HG03108 (cell line): ENCODE data around the gene MESD.
"Not testable (repeated sequence)": the region's sequence is repeated elsewhere in the genome, so short reads cannot be mapped to it uniquely, and the experiment has no call there.

Source experiments
- ATAC-seq: cut with Tn5 transposase; IDR thresholded peaks from one replicate; pipeline ENCODE4 v1.9.1; 2021; ENCODE audit warnings: moderate library complexity; ENCODE audit not compliant: unreplicated experiment

The MESD gene

GRCh38 chr15:80966431-80967197 lies 23.0 kb downstream of the MESD start:
- no peak for ATAC-seq

- not testable (repeated sequence) for ATAC-seq
These were observed 24.2 kb downstream of the MESD start for GRCh38 chr15:80965454-80965853.

DNA sequence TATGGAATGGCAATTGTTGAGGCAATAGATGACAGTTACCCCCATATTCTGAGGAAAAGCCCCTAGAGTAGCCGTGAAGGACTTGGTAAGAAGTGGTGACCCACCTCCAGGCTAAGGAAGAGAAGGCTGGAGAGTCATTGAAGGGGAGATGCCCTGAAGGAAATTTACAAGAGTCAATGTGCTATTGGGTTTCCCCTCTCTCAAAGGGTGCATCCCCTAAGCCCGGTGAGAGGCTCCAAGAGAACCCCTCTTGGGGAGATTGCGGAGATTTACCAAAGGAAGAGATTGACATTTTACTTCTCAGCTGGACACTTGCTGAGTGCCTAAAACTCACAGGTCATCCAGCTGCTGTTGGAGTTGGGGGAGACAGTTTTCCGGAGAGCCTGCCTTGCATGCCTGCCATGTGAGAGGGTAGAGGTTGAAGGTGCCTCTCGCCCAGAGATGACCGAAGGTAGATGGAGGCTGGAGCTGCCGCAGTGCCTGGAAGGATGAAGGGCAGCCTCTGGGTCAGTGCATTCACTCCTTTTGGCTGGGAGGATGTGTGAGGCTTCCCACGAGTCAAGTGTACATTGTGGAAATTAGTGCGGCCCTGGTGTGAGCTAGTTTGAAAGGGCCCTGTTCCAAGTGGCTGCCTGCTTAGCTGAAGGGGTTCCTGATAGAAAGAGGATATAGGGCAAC lies 30.7 kb downstream of the MESD start:
- ATAC-seq, result no peak

- ATAC-seq, result no peak
These were observed 31.6 kb downstream of the MESD start for GRCh38 chr15:80957976-80958375.

DNA sequence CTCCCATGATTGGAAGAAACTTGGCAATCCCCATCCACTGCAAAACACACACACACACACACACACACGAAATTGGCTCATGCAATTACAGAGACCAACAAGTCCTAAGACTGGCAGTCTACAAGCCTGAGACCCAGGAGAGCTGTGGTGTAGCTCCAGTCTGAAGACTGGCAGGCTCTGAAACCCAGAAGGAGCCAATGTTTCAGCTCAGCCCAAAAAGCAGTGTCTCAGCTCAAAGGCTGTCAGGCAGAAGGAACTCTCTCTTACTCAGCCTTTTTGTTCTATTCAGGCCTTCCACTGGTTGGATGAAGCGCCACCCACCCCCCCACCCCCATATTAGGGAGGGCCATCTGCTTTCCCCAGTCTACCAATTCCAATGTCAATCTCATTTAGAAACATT lies 32.1 kb downstream of the MESD start:
- ATAC-seq, result no peak

- ATAC-seq, result not testable (repeated sequence)
These were observed 33.8 kb downstream of the MESD start for GRCh38 chr15:80955571-80956452.

DNA sequence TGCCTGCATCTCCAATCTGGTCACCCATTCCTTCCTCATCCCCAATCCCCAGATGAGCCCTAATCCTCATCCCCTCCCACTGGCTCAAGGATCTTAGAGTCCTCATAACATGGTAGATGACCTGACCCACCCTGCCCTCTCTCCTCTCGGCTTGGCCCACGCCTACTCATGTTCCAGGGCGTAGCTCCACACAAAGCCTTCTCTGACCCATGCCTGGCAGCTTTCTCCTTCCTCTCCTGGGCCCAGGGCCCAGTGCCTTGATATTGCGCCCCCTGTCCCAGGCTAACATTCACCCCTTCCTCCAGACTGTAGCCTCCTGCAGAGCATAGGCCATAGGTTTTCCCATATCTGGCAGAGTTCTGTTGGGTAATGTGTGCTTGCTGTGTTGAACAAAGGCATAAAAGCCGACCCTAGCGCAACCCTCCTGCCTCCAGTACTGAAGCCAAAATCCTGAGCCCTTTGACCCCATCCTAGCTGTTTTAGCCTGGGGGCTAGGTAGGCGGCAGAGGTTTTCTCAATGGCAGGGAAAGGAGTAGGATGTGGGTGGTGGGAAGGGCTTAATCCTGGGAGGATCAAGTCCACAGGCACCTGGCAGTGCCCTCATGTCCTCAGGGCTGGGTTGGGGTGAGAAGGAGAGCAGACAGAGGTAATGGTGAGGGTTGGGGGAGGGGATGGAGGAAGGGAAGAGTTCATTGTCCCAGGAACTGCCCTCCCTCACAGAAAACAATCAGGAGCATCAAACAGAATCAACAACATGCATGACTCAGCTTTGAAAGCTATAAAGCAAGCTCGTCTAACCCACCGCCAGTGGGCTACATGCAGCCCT lies 35.5 kb downstream of the MESD start:
- no peak for ATAC-seq

DNA sequence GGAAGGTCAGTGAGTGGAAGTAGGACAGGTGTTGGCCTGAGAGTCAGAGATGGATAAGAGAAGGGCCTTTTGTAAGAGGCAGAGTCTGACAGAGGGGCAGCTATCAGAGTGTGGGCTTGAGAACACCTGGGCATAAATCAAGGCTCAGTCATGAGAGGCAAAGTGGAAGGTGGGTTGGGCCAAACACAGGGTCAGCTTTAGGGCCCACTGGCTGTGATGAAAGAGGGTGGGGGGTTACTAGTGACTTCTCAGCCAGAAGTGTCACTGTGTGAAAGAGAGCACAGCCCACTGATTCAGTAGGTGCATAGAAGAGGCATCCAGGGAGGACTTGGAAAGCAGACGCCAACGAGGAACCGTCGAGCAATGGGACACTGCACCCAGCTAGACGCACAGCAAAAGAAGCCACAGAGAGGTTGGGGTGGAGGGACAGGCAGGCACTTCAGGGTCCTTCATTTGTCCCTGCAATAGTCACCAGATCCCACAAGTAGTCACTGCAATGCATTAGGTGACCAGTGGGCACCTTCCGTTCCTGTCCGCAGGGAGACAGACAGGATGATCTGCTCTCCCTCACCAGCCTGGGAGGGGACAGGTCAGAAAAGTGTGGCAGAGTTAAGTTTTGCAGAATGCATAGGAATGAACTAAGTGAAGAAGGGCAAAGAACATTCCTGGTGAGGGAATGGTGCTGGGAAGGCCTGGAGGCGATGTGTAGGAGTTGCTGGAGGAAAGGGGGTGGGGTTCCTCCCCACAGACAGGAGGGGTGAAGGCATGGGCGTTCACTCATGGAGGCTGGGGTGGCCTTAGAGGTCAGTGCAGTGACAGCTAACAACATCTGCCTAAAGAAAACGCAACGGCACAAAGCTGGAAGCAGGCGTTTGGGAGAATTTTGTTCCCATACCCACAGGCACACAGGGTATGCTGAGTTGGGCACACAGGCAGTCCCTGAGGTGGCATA lies 36.3 kb downstream of the MESD start:
- ATAC-seq, result no peak

- ATAC-seq, result no peak
These were observed 37.7 kb downstream of the MESD start for GRCh38 chr15:80951941-80952340.

- no peak for ATAC-seq
These were observed 39.1 kb downstream of the MESD start for GRCh38 chr15:80950291-80951078.

GRCh38 chr15:80949756-80950155 lies 39.9 kb downstream of the MESD start:
- ATAC-seq, result no peak

GRCh38 chr15:80948651-80949292 lies 40.8 kb downstream of the MESD start:
- no peak for ATAC-seq

DNA sequence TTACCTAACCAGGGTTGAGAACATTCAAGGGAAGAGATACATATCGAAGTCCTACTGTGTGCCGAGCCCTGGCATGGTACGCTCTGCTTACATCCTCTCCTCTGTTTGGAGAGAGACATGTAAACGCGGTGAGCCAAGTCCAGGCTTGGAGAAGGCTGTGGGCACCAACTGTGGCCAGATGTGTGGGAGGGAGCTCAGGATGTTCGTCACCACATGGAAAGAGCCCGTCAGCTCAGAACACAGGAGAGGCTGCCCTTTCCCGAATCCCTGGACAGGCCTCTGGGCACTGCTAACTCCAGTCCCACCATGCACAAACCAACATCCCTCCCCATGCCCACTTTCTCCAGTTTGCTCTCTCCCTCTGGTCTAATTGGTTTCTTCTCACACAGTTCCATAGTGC lies 43.0 kb downstream of the MESD start:
- ATAC-seq, result no peak

- ATAC-seq, result no peak
These were observed 44.0 kb downstream of the MESD start for GRCh38 chr15:80945605-80946004.

DNA sequence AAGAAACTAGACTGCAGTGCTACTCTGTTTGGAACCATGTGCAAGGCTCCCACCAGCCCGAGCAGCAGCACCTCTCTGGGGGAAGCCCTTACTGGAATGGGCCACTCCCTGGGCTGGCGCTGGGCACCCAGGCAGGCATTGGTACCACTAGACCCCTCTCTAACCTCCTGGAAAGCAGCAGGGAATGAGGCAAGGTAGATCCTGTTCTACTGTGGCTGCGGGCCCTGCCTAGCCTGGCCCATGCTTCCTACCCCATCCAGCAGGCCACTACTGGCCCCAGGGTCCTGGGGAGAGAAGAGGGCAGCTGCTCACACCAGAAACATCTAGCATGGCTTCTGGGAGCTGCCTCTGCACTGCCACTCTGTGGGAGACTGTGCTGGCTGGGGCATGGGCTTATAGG lies 44.8 kb downstream of the MESD start:
- no peak for ATAC-seq

GRCh38 chr15:80942746-80943565 lies 46.7 kb downstream of the MESD start:
- ATAC-seq, result no peak

DNA sequence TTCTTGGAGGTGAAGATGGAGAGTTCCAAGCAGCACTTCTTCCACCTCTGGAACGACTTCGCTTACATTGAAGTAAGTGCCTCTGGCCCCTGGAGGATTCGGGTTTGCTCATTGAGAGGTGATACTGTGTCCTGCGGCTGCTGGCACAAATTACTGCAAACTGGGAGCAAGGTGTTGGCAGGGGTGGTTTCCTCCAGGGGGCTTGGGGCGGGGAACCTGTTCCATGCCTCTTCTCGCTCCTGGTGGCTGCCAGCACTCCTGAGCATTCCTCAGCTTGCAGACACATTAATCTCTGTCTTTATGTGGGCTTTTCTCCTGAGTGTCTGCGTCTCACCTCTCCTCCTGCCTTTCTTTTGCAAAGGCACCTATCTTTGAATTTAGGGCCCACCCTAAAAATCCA lies 47.4 kb downstream of the MESD start:
- ATAC-seq, result no peak
